ENCODE results near the gene TSR1.
A peak's percentile ranks its signal among the peaks of the same experiment; 100 is the strongest.

TSR1 gene

GRCh38 chr17:2344528-2344927 is 8.3 kb upstream of the TSR1 start:
- ChIA-PET POLR2A (ENCODE audit: low non-redundant PET) (no interaction called here), CTCF (interaction anchor here (0.5 kb wide), 1 partner anchor 413 kb away, joined by 3 read pairs; no protein-coding TSS in a partner anchor)
- TF ChIP-seq CTCF (conservative IDR thresholded peaks at IDR 0.05; ENCODE audit: low read depth): no peak
- DNase-seq (ENCODE audit: low spot score): no peak
- no peak overlapping the region for H3K27ac ChIP-seq

GRCh38 chr17:2343421-2343820 is 7.2 kb upstream of the TSR1 start:
- ChIA-PET POLR2A (ENCODE audit: low non-redundant PET) (no interaction called here), CTCF (interaction anchor here (0.6 kb wide), 1 partner anchor 11 kb away, joined by 4 read pairs; no protein-coding TSS in a partner anchor)
- TF ChIP-seq CTCF (conservative IDR thresholded peaks at IDR 0.05; ENCODE audit: low read depth): no peak
- no peak for DNase-seq (ENCODE audit: low spot score)
- H3K27ac ChIP-seq: no peak overlapping the region

- no peak for DNase-seq (ENCODE audit: low spot score)
- ChIA-PET POLR2A (ENCODE audit: low non-redundant PET) (no interaction called here), CTCF (interaction anchor here (0.7 to 2.1 kb wide), 2 partner anchors 14 to 23 kb away, joined by 3 to 7 read pairs; no protein-coding TSS in a partner anchor)
- H3K27ac ChIP-seq: peak overlapping the region; percentile 89
- TF ChIP-seq CTCF (conservative IDR thresholded peaks at IDR 0.05; ENCODE audit: low read depth): no peak
These were observed 2.0 kb upstream of the TSR1 start for GRCh38 chr17:2338315-2338657.

GRCh38 chr17:2337544-2338314 is 1.5 kb upstream of the TSR1 start:
- ChIA-PET POLR2A (ENCODE audit: low non-redundant PET) (interaction anchor here (0.5 kb wide), 1 partner anchor 9 kb away, joined by 7 read pairs; no protein-coding TSS in a partner anchor), CTCF (interaction anchor here (0.7 to 2.1 kb wide), 2 partner anchors 15 to 24 kb away, joined by 3 to 7 read pairs; no protein-coding TSS in a partner anchor)
- DNase-seq (ENCODE audit: low spot score): peak; percentile 64
- H3K27ac ChIP-seq: peak overlapping the region; percentile 89
- no peak for TF ChIP-seq CTCF (conservative IDR thresholded peaks at IDR 0.05; ENCODE audit: low read depth)

- peak within 1 kb of the TSS; percentile 89 for H3K27ac ChIP-seq
- CTCF ChIA-PET: interaction anchor here (0.7 to 2.1 kb wide), 4 partner anchors 15 to 289 kb away, joined by 4 to 9 read pairs (median 8); no protein-coding TSS in a partner anchor
- POLR2A ChIA-PET (ENCODE audit: low non-redundant PET): interaction anchor here (0.8 to 1.3 kb wide), 4 partner anchors 11 to 63 kb away, joined by 3 to 5 read pairs (median 3); partner anchors contain the start of genes SMG6 and SRR
- no peak for TF ChIP-seq CTCF (conservative IDR thresholded peaks at IDR 0.05; ENCODE audit: low read depth)
- DNase-seq (ENCODE audit: low spot score): peak; percentile 51
These were observed 741 bp upstream of the TSR1 start, which contains the start of gene SGSM2 for GRCh38 chr17:2336852-2337543. TSS of gene SGSM2 (plus strand) at chr17:2337501. CDS start at chr17:2337689, 188 bp downstream.

GRCh38 chr17:2335726-2336214 is 487 bp downstream of the TSR1 start:
- TF ChIP-seq CTCF (conservative IDR thresholded peaks at IDR 0.05; ENCODE audit: low read depth): no peak
- peak overlapping the region; percentile 89 for H3K27ac ChIP-seq
- peak; percentile 20 for DNase-seq (ENCODE audit: low spot score)
- POLR2A ChIA-PET (ENCODE audit: low non-redundant PET): interaction anchor here (0.5 to 1.3 kb wide), 6 partner anchors 12 to 420 kb away, joined by 3 to 5 read pairs (median 4); partner anchors contain the start of genes SMG6 and SRR
- CTCF ChIA-PET: interaction anchor here (0.6 to 2.1 kb wide), 4 partner anchors 17 to 61 kb away, joined by 3 to 9 read pairs (median 6); no protein-coding TSS in a partner anchor
